OCI-LY1 (cell line): ENCODE measurements around the gene IFNLR1.

Experiments
- EZH2 ChIP-seq: fragments of 200-600 bp; sonication (generic), shearing (Covaris generic); IDR thresholded peaks from 2 replicates; pipeline ENCODE4 v1.8.0; 2017; ENCODE audit warnings: borderline replicate concordance, mixed run types, mild to moderate bottlenecking, antibody characterized with exemption, low read length, moderate library complexity, mixed read lengths
- TF ChIP-seq, protein P1 (sequence below): fragments of 200-600 bp; sonication (generic), shearing (Covaris generic); IDR thresholded peaks from 2 replicates; pipeline ENCODE4 v1.5.1; 2017; ENCODE audit warnings: mild to moderate bottlenecking, antibody characterized with exemption, low read length, moderate library complexity, mixed read lengths

DNA sequence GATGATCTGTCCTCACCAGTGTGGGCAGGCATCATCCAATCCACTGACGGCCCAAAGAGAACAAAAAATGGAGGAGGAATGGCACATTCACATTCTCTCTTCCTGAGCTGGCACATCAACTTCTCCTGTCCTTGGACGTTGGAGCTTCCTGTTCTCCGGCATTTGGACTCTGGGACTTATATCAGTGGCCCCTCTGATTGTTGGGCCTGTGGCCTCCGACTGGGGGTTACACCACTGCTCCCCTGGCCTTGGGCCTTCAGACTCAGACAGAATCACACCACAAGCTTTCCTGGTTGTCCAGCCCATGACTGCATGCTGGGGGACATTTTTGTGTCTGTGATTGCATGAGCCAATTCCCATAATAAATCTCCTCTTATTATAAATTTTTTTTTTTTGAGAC lies 20.1 kb downstream of the IFNLR1 start:
- TF ChIP-seq, protein P1, sequence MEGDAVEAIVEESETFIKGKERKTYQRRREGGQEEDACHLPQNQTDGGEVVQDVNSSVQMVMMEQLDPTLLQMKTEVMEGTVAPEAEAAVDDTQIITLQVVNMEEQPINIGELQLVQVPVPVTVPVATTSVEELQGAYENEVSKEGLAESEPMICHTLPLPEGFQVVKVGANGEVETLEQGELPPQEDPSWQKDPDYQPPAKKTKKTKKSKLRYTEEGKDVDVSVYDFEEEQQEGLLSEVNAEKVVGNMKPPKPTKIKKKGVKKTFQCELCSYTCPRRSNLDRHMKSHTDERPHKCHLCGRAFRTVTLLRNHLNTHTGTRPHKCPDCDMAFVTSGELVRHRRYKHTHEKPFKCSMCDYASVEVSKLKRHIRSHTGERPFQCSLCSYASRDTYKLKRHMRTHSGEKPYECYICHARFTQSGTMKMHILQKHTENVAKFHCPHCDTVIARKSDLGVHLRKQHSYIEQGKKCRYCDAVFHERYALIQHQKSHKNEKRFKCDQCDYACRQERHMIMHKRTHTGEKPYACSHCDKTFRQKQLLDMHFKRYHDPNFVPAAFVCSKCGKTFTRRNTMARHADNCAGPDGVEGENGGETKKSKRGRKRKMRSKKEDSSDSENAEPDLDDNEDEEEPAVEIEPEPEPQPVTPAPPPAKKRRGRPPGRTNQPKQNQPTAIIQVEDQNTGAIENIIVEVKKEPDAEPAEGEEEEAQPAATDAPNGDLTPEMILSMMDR, result no peak
- TF ChIP-seq EZH2, result no peak
